Retina (tissue), 1 donor: ENCODE measurements around the gene NREP.
A peak's percentile ranks its signal among the peaks of the same experiment; 100 is the strongest.
"Not testable (repeated sequence)": the region's sequence is repeated elsewhere in the genome, so short reads cannot be mapped to it uniquely, and the experiment has no call there.

Experiments
- DNase-seq: peaks from one replicate; pipeline ENCODE4 v3.0.0-alpha.2; 2016

NREP gene

DNA sequence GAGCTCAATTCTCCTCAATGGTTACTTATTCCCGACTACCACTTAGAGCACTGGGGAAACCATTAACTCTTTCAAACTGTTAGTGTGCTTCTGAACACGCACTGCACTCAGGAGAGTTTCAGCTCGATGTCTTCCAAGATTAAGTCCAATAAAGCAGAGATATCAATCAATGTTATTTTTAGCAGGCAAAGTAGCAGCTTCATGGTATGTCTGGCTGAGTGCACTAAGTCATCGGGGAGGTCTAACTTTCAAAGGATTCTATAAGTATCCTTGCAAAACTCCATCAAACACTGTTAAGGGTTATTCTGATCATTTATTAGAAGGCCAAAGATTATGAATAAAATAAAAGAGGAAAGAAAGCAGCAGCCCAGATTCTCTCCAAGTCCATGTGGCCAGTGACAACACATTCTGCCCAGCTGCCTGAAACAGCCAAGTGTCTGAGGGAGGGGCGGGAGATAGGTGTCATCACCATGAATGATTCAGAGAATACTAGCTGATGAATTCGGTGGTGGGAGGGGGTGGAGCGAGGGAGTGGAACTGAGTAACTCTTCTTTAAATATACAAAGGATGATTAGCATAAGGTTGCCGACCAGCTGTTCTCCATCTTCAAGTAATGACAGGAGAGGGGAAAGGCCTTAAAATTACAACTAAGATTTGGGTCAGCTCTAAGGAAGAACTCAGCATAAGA, 21.3 kb downstream of the NREP start:
- DNase-seq: no peak

DNA sequence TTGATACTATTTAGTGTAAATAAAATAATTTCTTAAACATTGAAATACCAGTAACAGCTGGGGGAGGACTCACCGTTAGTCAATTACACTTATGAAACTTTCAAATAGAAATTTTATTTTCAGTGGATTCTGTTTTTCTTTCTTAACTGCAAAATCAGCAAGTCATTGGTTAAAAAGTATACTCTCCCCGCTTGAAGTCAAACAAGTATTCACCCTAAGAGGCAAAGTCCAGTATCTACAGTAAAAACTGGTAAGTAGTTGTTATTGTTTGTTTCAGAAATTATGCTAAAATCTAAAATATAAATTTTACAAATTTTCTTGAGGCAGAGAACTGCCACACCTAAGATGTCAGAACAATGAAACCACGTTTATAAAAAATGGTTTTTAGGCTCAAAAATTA, 22.4 kb downstream of the NREP start:
- no peak for DNase-seq

DNA sequence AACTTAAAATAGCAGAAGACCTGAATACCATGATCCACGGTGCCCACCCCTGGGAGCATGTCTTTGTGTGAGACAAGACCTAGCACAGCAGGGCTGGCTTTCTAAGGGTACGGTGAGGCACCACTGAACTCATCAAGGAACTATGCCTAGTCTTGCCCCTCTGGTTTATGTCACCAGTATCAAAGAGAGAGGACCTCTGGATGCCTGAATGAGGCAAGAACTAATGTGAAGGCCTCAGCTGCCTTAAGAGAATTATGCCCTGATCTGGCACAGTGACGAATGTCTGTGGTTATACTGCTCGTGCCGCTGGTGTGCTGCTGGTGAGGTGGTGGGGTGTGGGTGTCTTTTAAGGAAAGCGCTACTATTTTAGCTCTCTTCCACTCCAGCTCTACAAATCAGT, 23.0 kb downstream of the NREP start:
- DNase-seq: no peak

DNA sequence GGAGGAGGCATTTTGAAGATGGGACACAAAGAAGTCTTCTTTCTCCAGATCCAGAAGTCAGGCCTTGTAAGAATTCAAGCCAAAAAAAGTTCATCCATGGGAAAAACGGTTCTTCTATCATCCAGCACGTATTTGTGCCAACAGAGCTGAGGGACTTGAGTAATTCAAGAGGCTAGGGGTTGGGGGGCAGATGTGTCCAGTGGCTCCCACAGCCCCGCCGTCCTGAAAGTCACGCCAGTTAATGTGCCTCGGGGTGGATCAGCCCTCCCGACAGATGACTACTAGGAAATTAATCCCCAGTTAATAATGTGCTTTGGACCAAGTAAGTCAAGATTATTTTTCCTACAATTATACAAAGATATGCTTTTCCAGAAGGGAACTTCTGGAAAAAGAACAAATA, 23.4 kb downstream of the NREP start:
- DNase-seq: no peak

DNA sequence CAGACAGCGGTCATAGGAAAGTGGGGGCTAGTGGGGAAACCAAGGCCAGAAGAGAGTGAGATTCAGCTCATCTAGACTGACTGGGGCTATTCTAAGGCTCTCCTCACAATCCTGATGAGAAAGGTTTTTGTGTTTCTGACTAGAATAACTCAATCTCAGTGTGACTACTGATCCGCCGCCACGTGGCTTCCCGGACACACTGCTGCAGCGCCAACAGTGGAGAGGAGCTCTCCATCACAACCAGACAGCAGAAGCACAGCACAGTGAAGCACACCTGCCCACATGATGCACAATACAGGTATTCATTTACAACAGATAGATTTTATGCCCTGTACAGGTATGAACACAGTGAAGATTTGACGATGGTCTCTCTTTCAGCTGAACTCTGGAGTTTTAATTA, 25.4 kb downstream of the NREP start:
- no peak for DNase-seq

DNA sequence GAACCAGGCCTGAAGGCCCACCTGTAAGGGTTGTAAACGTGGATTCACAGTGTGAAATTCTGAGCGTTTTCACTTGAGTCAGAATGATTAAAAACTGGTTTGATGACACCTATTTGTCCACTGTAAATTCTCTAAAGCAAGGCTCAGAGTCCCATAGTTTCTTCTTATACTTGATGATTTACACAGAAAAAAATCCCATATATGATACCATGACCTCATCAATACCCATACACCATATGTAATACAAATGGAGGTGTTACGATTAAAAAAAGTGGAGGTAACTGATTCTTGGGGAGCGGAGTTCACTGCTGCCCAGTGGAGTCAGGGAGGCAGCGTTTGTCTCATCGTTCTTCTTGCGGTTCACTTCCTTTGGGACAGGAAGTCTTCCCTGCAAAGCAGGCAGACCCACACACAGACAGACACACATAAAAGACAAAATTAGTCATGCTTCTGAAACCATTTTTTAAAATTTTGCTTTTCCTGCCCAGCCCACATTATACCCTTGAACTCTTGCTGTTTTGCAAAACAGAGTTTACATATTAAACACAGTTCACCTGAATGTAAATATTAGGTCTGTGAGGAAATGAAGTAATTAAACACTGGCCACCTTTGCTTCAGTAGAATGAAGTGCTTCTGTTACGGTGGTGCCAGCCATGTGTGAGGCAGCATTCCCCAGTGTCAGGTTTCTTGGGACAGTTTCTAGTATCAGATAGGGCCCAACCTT, 26.2 kb downstream of the NREP start:
- DNase-seq: no peak

DNA sequence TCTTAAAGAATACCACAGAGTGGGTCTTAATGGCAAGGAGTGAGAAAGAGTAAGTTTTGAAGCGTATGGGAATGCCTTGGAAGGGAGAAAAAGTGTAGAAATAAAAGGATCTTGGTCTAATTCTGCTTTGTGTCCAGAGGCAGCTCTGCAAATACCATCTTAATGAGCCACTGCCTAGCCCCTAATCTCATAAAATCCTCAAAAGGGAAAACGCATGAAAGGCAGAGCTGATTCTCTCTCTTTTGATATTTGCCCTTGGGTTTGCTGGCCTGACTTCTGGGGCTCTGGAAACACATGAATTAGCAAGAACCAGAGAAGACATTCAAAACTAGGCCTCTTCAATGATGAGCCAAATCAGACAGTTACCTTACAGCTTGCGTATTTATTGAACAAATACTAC, 28.1 kb downstream of the NREP start:
- DNase-seq: no peak

DNA sequence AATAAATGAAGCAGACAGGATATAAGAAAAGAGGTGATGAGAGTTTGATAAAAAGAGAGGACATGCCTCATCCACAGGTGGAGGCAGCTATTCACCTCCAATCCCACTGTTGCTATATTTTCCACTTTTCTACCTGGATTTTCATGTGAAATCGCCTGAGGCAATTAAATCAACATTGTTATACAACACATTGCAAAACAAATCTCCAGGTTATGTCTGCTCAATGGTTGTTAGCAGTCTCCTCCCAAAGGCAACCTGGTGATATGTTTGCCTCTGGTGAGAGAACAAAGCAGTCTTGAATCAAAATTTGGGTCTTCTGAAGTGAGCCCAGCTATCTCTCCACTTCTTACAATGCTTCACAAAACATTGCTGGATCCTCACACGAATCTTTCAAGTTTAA, 30.0 kb downstream of the NREP start:
- DNase-seq: no peak

DNA sequence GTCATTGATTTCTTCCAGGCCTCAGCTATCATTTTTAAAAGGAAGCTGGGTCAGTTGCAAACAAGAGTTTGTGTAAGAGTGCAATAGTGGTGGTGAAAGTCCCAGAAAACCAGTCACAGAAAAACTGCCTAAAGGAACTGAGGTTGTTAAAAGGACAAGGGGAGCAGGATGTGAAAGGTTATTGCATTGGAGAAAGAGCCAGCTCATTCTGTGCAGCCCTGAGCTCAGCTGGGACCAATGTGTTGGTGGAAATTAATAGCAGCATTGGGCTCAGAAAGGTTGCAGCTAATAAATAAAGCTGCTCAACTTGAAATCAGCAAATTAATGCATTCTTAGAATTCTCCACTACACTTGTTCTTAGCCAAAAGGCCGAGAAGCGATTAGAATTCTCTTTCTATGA, 34.9 kb downstream of the NREP start:
- DNase-seq: no peak

DNA sequence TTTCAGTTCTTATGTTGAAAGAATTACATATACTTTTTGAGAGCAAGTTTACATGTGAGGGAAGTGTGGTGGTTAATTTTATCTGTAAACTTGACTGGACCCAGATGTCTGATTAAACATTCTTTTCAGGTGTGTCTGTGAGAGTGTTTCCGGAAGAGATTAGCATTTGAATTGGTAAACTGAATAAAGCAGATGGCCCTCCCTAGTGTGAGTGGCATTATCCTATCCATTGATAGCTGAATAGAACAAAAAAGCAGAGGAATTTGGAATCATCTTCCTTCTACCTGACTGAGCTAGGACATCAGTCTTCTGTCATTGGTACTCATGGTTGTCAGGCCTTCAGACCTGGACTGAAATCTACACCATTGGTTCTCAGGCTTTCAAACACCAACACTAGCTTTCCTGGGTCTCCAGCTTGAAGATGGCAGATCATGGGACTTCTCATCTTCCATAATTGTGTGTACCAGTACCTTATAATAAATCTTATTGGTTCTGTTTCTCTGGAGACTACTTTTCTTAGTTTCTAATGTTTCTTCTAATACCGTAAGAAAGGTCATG, 36.6 kb downstream of the NREP start:
- DNase-seq: no peak

DNA sequence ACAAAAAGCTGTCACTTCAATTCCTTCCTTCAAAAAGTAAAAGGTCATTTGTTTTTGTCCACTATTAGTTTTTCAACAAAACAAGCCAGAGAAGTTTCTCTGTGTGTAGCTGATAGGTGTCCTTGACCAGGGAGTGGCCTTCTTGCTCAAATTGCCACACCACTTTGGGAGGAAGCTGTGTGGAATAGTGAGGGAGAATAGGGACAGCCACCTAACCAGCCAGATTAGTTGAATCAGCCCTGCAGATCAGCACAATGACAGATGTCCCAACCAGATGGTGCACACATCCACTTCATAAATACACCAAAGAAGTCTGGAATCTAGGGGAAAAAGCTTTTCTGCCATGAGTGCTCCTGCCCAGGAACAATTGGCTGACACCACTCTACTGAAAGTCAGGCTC, 37.2 kb downstream of the NREP start:
- no peak for DNase-seq

DNA sequence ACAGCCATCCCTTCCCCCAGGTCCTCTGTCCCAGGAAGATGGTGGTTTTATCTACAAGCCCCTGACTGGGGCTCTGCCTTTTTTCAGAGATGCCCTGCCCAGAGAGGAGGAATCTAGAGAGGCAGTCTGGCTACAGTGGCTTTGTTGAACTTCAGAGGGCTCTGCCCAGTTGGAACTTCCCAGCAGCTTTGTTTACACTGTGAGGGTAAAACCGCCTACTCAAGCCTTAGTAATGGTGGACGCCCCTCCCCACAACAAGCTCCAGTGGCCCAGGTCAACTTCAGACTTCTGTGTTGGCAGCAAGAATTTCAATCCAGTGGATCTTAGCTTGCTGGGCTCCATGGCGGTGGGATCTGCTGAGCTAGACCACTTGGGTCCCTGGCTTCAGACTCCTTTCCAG, 40.2 kb downstream of the NREP start:
- not testable (repeated sequence) for DNase-seq

DNA sequence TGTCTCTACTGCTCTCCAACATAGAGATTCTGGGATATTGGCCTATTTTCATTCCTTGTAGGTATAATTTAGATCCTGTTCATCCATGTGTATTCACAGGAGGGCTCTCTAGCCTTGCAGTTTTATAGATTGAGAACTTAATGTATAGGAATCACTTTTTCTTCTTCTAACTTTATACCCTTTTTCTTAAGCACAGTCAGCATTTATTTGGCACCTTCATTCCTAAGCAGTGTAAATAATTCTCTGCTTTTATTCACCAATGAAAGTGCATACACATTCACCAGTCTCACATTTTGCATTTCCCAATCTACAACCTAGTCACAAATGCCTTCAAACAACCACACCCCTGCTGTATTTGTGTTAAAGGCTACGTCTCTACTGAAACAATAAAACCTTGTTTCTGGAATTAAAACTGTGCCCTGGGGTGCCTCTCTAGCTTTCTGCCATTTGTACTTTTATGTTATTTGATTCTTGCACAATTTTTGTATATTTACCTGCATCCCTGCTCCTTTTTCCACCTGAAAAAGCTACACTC, 49.3 kb downstream of the NREP start:
- DNase-seq: no peak

DNA sequence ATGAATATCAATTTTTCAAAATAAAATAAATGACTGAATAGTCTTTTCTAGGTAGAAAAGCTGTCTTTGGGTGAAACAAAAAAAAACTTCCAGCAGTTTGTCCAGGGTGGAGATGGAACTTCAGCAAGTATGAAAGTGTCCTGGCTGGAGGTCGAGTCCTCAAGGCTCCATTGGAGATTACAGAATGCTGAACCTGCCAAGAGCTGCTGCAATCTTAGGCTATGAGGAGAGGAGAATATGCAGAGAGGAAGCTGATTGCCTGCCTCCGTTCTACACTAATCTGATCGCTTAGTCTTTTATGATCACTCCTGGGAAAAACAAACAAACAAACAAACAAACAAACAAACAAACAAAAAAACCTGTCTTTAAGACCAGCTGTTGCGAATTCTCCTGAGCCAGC, 50.6 kb downstream of the NREP start:
- no peak for DNase-seq

DNA sequence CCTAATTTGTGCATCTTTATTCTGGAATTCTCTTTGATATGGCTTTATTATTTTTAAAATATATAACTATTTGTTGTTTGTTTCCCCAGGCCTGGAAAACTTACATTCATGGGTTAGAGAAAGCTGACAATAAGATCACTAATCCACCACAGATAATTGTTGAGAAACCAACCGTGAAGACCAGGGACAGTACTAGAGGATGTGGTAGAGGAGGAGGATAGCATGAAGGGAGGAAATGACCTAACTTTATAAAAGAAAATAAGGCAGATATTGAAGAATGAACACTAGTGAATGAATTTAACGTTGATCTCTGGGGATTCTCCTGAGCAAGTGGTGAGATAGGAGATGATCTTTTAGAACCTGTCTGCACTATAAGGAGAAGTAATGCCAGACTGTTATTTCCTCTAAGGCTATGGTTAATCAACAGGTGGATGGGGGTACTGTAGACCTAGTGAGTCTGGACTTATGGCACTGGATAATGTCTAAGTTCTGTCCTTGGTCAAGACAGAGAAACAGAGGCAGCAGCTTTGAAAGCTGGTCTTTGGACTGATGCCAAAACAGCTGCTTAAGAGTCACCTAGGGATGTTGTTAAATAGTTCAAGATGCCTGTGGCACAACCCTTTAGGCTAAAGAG, 52.4 kb downstream of the NREP start:
- no peak for DNase-seq

DNA sequence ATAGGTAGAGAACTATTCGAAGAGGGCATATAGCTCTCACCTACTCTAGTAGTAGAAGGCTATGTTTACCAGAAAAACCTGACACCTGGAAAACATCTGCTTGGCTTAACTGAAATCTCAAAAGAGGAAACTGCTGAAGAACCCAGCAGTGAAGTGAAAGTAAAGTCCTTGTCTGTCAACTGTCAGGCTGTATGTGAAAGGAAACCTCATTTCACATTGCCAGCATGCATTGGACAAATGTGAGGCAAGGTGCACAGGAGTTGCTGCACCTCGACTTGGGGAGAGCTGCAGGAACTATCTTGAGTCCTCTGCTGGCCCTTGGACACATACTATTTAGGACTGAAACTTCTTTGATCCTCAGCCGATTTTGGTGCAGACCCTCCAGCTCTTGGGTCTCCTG, 53.3 kb downstream of the NREP start:
- no peak for DNase-seq

DNA sequence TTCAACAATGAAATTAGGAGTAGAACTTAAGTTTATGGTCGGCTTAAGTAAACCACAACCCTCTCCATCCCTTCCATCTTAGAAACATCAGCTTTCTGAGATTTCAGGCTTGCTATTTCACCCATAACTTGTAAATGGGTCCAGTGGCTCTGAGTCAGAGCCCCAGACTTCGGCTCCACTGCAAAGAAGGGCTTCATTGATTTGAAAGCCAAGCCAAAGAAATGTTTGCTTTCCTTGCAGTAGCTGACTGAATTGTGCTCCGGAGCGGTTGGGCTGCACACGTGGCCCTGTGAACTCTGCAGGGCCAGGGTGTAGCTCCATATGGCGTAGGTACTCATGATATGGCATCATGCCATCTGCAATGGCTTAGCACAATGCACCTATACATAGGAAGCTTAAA, 57.0 kb downstream of the NREP start:
- DNase-seq: no peak

DNA sequence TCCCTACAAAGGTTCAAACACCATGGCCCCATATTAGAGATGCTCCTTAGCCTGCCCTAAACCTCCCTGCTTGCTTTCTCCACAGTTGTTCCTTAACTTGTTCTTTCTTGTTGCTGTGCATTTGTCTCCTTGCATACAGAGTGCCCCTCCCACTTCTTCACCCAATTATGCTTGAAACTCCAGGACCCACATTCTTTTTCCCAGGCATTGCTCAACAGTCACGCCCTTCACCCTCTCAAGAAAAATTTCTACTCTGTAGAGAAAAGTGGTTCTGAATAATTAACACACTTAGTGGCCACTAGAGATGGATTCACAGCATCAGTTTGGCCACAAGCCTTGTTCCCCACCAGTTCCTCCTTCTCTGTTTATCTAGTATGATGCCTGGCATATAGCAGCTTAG, 57.7 kb downstream of the NREP start:
- DNase-seq: no peak

DNA sequence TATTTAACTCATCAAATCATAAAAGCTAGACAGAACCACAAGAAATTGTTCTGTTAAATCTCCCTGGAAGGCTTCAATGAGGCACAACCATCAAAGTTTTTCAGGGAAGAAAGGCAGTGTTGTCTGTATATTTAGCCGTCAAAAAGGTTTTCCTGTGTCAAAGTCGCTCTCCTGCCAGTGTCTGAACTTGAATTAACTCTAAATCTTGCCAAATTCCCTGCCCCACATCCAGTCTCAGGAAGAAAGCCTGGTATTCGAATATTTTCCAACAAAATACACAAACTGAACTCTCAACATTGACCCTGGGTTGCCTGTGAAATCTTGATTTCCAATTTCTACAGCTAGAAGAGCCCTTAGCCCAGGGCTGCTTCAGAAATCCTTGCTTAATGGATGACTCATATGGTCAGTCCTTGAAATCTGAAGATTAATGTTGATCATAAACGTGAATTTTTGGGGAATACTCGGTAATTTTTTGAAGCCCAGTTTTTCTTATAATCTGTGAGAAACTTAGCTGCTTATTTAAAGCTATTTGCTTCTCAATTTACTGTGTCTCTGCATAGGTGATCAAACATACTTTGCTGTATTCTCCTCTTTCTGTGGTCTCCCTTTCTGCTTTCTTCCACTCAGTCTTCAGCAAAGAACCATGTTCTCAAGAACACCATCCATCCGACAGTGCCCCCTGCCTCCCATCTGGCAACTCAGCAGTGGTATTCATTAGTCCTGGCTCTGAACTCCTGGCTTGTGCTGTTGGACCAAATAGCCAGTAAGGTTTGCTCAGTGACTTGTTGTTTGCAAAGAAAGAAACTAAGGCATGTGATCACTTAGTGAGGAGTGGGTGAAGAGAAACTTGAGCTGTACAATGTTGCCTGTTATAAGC, 58.9 kb downstream of the NREP start:
- DNase-seq: no peak

DNA sequence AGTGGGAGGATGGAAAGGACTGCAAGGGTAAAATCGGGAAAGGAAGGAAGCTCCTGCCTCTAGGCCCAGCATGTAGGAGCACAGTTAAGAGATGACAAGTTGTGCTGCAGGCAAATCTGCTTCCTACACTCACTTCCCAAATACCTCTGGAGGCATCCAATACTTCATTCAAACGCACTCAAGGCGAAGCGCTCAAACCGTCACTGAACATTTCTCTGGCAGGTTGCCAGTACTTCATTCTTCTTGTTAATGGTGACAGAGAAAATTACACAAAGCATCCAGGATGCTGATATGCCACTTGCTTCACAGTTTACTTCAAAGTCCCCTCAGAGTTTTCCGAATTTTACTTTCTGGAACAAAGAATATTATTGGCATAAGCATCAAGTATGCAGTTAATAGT, 59.8 kb downstream of the NREP start:
- peak; percentile 71 for DNase-seq

DNA sequence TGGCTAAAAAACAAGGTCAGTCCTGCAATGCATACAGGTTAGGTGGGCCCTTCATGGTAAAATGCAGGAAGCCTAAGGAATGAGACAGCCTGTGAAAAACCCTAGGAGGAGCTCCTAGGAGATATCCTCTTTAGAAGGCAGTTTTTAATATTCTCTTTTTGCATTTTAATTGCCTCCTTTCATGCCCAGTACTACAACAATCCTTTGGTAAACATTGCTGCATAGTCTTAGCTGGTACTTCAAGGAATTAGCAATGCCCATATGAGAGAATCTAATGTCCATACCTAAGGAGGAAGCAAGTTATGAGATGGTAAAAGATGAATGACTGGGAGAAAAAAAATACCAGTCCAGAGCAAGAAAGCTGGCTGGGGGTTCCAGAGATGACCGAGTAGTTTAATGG, 61.0 kb downstream of the NREP start:
- no peak for DNase-seq

DNA sequence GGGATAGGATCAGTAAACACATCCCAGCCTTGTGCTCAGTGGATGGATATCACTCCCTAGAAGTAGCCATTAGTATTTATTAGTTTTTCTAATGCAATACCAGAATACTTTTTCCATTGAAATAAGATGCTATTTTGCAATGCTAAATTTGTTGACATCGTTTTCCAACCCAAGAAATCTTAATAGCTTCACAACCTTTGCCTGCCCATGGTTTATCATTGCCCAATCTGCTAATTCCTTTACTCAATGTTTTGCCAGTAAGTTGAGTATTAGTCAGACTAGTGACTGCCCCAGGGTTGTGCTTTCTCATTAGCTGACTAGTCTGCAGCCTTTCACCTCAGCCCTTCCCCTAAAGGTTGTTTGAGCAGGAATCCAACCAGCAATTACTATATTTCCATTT, 62.9 kb downstream of the NREP start:
- no peak for DNase-seq

DNA sequence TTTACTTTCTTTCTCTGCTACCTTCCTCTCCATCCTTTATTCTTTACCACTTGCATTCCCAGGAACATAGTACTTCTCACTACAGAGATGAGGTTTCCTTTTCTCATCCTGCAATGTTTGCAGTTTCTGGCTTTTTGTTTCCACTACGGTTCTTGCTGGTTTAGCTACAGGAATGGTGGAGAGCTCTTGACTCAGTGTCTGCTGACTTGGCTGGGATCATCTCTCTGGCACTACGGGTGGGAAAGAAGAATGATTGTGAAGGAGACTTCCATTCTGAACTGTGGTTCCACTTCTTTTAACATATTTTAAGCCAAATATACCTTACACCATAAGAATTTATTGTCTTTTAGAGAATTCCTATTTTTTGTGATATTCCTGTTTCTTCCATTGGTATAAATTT, 65.1 kb downstream of the NREP start:
- DNase-seq: no peak
